ENCODE data around the gene GMDS.

Gene GMDS

GRCh38 chr6:2026133-2026532, 219.3 kb downstream of the GMDS start:
- DNase-seq (ENCODE audit: extremely low read depth, low read depth): no peak
- TF ChIP-seq CTCF (IDR thresholded peaks at IDR 0.05; ENCODE audit: low read depth, low read length): no peak

GRCh38 chr6:2021713-2022125, 223.7 kb downstream of the GMDS start:
- peak; percentile 87 for DNase-seq (ENCODE audit: extremely low read depth, low read depth)
- no peak for TF ChIP-seq CTCF (IDR thresholded peaks at IDR 0.05; ENCODE audit: low read depth, low read length)

- no peak for TF ChIP-seq CTCF (IDR thresholded peaks at IDR 0.05; ENCODE audit: low read depth, low read length)
- peak; percentile 79 for DNase-seq (ENCODE audit: extremely low read depth, low read depth)
Observed at GRCh38 chr6:2020909-2021308, 224.5 kb downstream of the GMDS start.

- no peak for DNase-seq (ENCODE audit: extremely low read depth, low read depth)
- no peak for TF ChIP-seq CTCF (IDR thresholded peaks at IDR 0.05; ENCODE audit: low read depth, low read length)
Observed at GRCh38 chr6:2019051-2019450, 226.4 kb downstream of the GMDS start.

- no peak for TF ChIP-seq CTCF (IDR thresholded peaks at IDR 0.05; ENCODE audit: low read depth, low read length)
- DNase-seq (ENCODE audit: extremely low read depth, low read depth): no peak
Observed at GRCh38 chr6:2016040-2016439, 229.4 kb downstream of the GMDS start.

- no peak for TF ChIP-seq CTCF (IDR thresholded peaks at IDR 0.05; ENCODE audit: low read depth, low read length)
Observed at GRCh38 chr6:2008383-2008976, 236.9 kb downstream of the GMDS start.

GRCh38 chr6:2007165-2007564, 238.2 kb downstream of the GMDS start:
- DNase-seq (ENCODE audit: extremely low read depth, low read depth): no peak
- TF ChIP-seq CTCF (IDR thresholded peaks at IDR 0.05; ENCODE audit: low read depth, low read length): no peak

More at GRCh38 chr6:2008383-2008976, 236.9 kb downstream of the GMDS start:
- DNase-seq (ENCODE audit: extremely low read depth, low read depth): no peak

Measured in AG09319 (cell line).